Measurements from ENCODE around the gene COQ10B. TPM values are rescaled to one million over a fixed set of nuclear protein-coding genes. Genes with fewer than 3 reads are reported as not detected.

COQ10B gene
- total RNA-seq, 1 donor from 2014 or later: 31.6 TPM

- intact Hi-C loops (cut with micrococcal nuclease): loop anchor here (1.0 to 10.0 kb wide), 3 partner anchors 372 to 1344 kb away; partner anchors contain the start of gene PGAP1
Observed at GRCh38 chr2:197498937-197499593, 45.7 kb downstream of the COQ10B start.

- intact Hi-C loops (cut with micrococcal nuclease): loop anchor here (1.0 to 10.0 kb wide), 12 partner anchors 15 to 1345 kb away; partner anchors contain the start of genes ANKRD44, CCDC150, COQ10B and MARS2
Observed at GRCh38 chr2:197499594-197500502, 46.5 kb downstream of the COQ10B start, which contains the start of the genes HSPD1 and HSPE1. TSS of gene HSPD1 (minus strand) at chr2:197499840. CDS start at chr2:197498848, 992 bp downstream. TSS of gene HSPE1 (plus strand) at chr2:197500379. CDS start at chr2:197500437, 58 bp downstream.

GRCh38 chr2:197500503-197501131 is 47.3 kb downstream of the COQ10B start:
- intact Hi-C loops (cut with micrococcal nuclease): loop anchor here (1.0 to 5.0 kb wide), 10 partner anchors 15 to 1237 kb away; partner anchors contain the start of genes ANKRD44, CCDC150, COQ10B and MARS2

- intact Hi-C loops (cut with micrococcal nuclease): loop anchor here (5.0 kb wide), 1 partner anchor 385 kb away; no protein-coding TSS in a partner anchor
Observed at GRCh38 chr2:197502201-197502600, 48.8 kb downstream of the COQ10B start.

GRCh38 chr2:197502685-197503084 is 49.3 kb downstream of the COQ10B start:
- intact Hi-C loops (cut with micrococcal nuclease): loop anchor here (5.0 kb wide), 1 partner anchor 385 kb away; no protein-coding TSS in a partner anchor

GRCh38 chr2:197504000-197504399 is 50.6 kb downstream of the COQ10B start:
- intact Hi-C loops (cut with micrococcal nuclease): loop anchor here (5.0 kb wide), 1 partner anchor 383 kb away; no protein-coding TSS in a partner anchor

- intact Hi-C loops (cut with micrococcal nuclease): loop anchor here (5.0 kb wide), 1 partner anchor 383 kb away; no protein-coding TSS in a partner anchor
Observed at GRCh38 chr2:197504512-197504911, 51.2 kb downstream of the COQ10B start.

GRCh38 chr2:197506658-197507057 is 53.3 kb downstream of the COQ10B start:
- intact Hi-C loops (cut with micrococcal nuclease): no loop called here

GRCh38 chr2:197513915-197514314 is 60.6 kb downstream of the COQ10B start:
- intact Hi-C loops (cut with micrococcal nuclease): no loop called here

GRCh38 chr2:197514754-197515153 is 61.4 kb downstream of the COQ10B start:
- intact Hi-C loops (cut with micrococcal nuclease): loop anchor here (1.0 to 5.0 kb wide), 6 partner anchors 14 to 1857 kb away; partner anchors contain the start of genes COQ10B, HSPE1 and SLC39A10

- intact Hi-C loops (cut with micrococcal nuclease): loop anchor here (1.0 to 5.0 kb wide), 6 partner anchors 15 to 1858 kb away; partner anchors contain the start of genes COQ10B, HSPE1 and SLC39A10
Observed at GRCh38 chr2:197515315-197515738, 62.0 kb downstream of the COQ10B start.

- intact Hi-C loops (cut with micrococcal nuclease): loop anchor here (1.0 to 5.0 kb wide), 10 partner anchors 16 to 1859 kb away; partner anchors contain the start of genes CCDC150, COQ10B, HSPE1 and MARS2
Observed at GRCh38 chr2:197515739-197516392, 62.5 kb downstream of the COQ10B start, which contains the start of gene MOB4. TSS of gene MOB4 (plus strand) at chr2:197516066. CDS start at chr2:197516087, 21 bp downstream.

- intact Hi-C loops (cut with micrococcal nuclease): loop anchor here (1.0 to 5.0 kb wide), 7 partner anchors 81 to 1859 kb away; partner anchors contain the start of genes CCDC150, MARS2, PLCL1 and SF3B1
Observed at GRCh38 chr2:197516393-197516761, 63.0 kb downstream of the COQ10B start.

GRCh38 chr2:197517150-197517549 is 63.8 kb downstream of the COQ10B start:
- intact Hi-C loops (cut with micrococcal nuclease): loop anchor here (1.0 to 5.0 kb wide), 4 partner anchors 10 to 1860 kb away; partner anchors contain the start of gene SLC39A10

Other genes starting within 250 kb of the COQ10B start
- 256 and 259 TPM in 2 replicates for gene ANKRD44, start 142.8 kb upstream of the COQ10B start, total RNA-seq
- 314 and 324 TPM in 2 replicates for gene SF3B1, start 18.5 kb upstream of the COQ10B start, total RNA-seq
- 269 and 273 TPM in 2 replicates for gene HSPD1, start 46.3 kb downstream of the COQ10B start, total RNA-seq
- 110 and 115 TPM in 2 replicates for gene HSPE1, start 46.8 kb downstream of the COQ10B start, total RNA-seq
- 24.0 and 25.8 TPM in 2 replicates for gene MOB4, start 62.5 kb downstream of the COQ10B start, total RNA-seq
- not detected in 2 replicates for gene RFTN2, start 222.0 kb downstream of the COQ10B start, total RNA-seq

Measured in T-helper 1 cell treated with Interleukin-12 subunit alpha and Interleukin-12 subunit beta and Interleukin-4 antibody, amounts not matched to agents 30 ng/mL and 1 ng/mL, for 36 hours (primary cell).